Endothelial cell of umbilical vein (primary cell): Measurements from ENCODE around the gene MAST4.

Experiments
- CTCF ChIP-seq, 2 donors: IDR thresholded peaks; 1 replicate in 1 of 2; 2 replicates in 1 of 2; pipeline ENCODE4 v1.5.1; 2011; ENCODE audit warnings: low read length in 2 of 2, mild to moderate bottlenecking in 2 of 2, moderate library complexity in 2 of 2, control low read depth in 1 of 2, inconsistent platforms in 1 of 2, low read depth in 1 of 2; ENCODE audit not compliant: insufficient read depth in 1 of 2; ENCODE audit errors: extremely low read depth in 1 of 2
- EZH2 ChIP-seq: IDR thresholded peaks from 2 replicates; pipeline ENCODE4 v1.6.1; 2012; ENCODE audit warnings: borderline replicate concordance, low read depth, mild to moderate bottlenecking, moderate library complexity, low read length, inconsistent platforms; ENCODE audit not compliant: severe bottlenecking
- FOS ChIP-seq: IDR thresholded peaks from 2 replicates; pipeline ENCODE4 v1.6.1; 2011; ENCODE audit warnings: mild to moderate bottlenecking, low read length, moderate library complexity, borderline replicate concordance; ENCODE audit not compliant: insufficient read depth
- MAX ChIP-seq: IDR thresholded peaks from 2 replicates; pipeline ENCODE4 v1.6.1; 2011; ENCODE audit not compliant: insufficient read depth, insufficient read length
- POLR2A ChIP-seq: IDR thresholded peaks from 2 replicates; pipeline ENCODE4 v1.6.1; 2012; ENCODE audit warnings: low read depth, mild to moderate bottlenecking, control low read depth, low read length
- POLR2AphosphoS5 ChIP-seq: IDR thresholded peaks from 2 replicates; pipeline ENCODE4 v1.6.1; 2012; ENCODE audit warnings: low read depth, mild to moderate bottlenecking, control low read depth, low read length, moderate library complexity; ENCODE audit not compliant: insufficient read depth

- no peak for TF ChIP-seq EZH2
- no peak for TF ChIP-seq POLR2A
- no peak for TF ChIP-seq CTCF (IDR thresholded peaks at IDR 0.05; ENCODE audit: extremely low read depth in 1 of 2, insufficient read depth in 1 of 2, low read depth in 1 of 2, low read length in 2 of 2)
- no peak for TF ChIP-seq MAX
- no peak for TF ChIP-seq FOS
- TF ChIP-seq POLR2AphosphoS5: no peak
Observed at GRCh38 chr5:67146574-67146973, 550.4 kb downstream of the MAST4 start.
